OCI-LY7 (cell line): ENCODE results near the gene COL4A4.

ENCODE experiments used
- EZH2phosphoT487 ChIP-seq: fragments of 200-600 bp; sonication (generic); IDR thresholded peaks from 2 replicates; pipeline ENCODE4 v1.6.1; 2018; ENCODE audit warnings: low read depth, borderline replicate concordance, mild to moderate bottlenecking, mixed run types, antibody characterized with exemption, low read length, moderate library complexity, mixed read lengths
- TF ChIP-seq, protein P1 (sequence below): fragments of 200-600 bp; sonication (generic); conservative IDR thresholded peaks from 2 replicates; pipeline ENCODE4 v1.5.1; 2014; ENCODE audit warnings: mild to moderate bottlenecking, antibody characterized with exemption, low read length, moderate library complexity, mixed read lengths

DNA sequence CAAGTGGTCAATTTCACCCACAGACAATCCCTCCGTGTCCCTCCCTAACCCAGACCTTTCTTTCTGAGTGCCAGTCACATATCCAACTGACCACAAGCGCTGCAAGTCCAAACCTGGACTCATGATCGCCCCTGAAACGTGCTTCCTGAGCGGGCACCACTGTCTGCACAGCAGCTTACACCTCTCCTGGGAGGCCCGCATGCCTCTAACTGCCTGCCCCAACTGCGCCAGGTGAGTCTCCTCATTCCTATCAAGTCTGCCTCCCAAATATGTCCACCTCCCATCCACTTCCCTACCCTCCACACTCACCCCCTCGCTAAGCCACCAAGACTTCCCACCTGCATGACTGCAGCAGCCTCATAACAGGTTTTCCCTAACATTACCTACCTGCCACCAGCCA, 33.4 kb downstream of the COL4A4 start:
- TF ChIP-seq, protein P1, sequence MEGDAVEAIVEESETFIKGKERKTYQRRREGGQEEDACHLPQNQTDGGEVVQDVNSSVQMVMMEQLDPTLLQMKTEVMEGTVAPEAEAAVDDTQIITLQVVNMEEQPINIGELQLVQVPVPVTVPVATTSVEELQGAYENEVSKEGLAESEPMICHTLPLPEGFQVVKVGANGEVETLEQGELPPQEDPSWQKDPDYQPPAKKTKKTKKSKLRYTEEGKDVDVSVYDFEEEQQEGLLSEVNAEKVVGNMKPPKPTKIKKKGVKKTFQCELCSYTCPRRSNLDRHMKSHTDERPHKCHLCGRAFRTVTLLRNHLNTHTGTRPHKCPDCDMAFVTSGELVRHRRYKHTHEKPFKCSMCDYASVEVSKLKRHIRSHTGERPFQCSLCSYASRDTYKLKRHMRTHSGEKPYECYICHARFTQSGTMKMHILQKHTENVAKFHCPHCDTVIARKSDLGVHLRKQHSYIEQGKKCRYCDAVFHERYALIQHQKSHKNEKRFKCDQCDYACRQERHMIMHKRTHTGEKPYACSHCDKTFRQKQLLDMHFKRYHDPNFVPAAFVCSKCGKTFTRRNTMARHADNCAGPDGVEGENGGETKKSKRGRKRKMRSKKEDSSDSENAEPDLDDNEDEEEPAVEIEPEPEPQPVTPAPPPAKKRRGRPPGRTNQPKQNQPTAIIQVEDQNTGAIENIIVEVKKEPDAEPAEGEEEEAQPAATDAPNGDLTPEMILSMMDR: no peak
- no peak for TF ChIP-seq EZH2phosphoT487
